ENCODE measurements around the gene C3.

C3 gene

DNA sequence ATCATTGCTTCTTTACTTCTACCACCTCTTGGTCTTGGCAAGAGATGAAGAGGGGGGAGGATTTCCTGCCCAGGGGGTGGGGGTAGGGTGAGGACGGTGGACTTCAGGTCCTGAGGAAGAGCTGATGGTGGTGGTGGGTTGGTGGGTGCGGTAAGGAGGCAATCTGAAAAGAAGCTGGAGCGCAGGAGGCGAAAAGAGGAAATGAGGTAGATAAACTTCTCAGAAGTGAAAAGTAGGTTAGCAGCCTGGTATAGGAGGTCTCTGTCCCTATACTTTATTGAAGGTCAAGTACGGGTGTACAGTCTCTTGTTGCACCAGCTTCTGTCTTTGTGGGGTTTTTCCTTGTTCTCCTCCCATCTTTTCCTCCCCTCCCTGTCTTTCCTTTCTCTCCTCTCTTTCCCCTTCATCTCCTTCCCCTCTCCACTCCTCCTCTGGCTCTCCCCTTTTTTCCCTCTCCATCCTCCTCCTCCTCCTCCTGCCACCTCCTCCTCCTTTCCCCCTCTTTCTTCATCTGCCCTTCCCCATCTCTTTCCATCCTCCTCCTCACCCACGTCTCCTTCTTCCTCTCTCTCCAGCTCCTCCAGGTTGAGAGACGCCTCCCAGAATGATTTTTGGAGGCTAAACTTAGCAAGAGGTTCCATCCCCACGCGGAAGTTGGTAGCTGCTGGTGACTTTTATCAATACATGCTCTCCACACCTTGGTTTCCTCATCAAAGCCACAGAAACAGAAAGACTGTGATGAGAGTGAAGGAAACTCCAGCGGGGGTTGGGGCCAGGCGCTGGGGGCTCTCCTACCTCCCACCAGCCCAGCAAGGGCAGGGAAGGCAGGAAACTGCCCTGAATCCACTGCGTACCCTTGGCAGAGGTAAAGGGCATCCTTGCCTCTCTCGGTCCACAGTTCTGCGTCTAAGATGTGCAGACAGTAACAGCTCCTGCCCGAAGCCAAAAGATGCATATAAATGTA, 65.8 kb downstream of the C3 start:
- Histone ChIP-seq H3K4me3 (ENCODE audit: low read length) (peak overlapping the region; percentile 57), H4K20me1 (ENCODE audit: insufficient read depth, low read length) (no peaks in the 10 kb centered on the region), H3K4me1 (ENCODE audit: low read length) (peaks cover 21% of the 10 kb centered on the region), H2AFZ (ENCODE audit: low read depth, low read length) (peak overlapping the region; percentile 96), H3K9ac (ENCODE audit: low read length) (peak overlapping the region; percentile 57), H3K27me3 (ENCODE audit: low read depth, low read length) (0 out of 2 replicates have a peak, but pooled peaks cover under 1% of the 10 kb centered on the region), H3K9me3 (ENCODE audit: insufficient read depth, low read length) (no peaks in the 10 kb centered on the region), H3K36me3 (replicated peaks; ENCODE audit: low read depth, low read length) (no peaks in the 10 kb centered on the region), H3K27ac (ENCODE audit: low read length) (peak overlapping the region; percentile 69), H3K79me2 (ENCODE audit: low read length) (no peaks in the 10 kb centered on the region), H3K4me2 (ENCODE audit: low read length) (peak overlapping the region; percentile 81)
- TF ChIP-seq EZH2phosphoT487 (IDR thresholded peaks at IDR 0.05; ENCODE audit: low read depth) (no peak), CTCF (IDR thresholded peaks at IDR 0.05; ENCODE audit: low read depth, low read length) (no peak)

- H3K27me3 ChIP-seq (ENCODE audit: low read depth, low read length) = peaks cover 13% of the 10 kb centered on the region; the same call in 1 of the 2 replicates
- H3K9ac ChIP-seq (ENCODE audit: low read length) = no peak overlapping the region
- H3K27ac ChIP-seq (ENCODE audit: low read length) = no peak overlapping the region
- no peak overlapping the region for H3K4me3 ChIP-seq (ENCODE audit: low read length)
- no peaks in the 10 kb centered on the region for H3K79me2 ChIP-seq (ENCODE audit: low read length)
- no peak overlapping the region for H3K4me2 ChIP-seq (ENCODE audit: low read length)
- peaks cover 18% of the 10 kb centered on the region for H3K4me1 ChIP-seq (ENCODE audit: low read length)
- H3K9me3 ChIP-seq (ENCODE audit: insufficient read depth, low read length) = no peaks in the 10 kb centered on the region
- no peaks in the 10 kb centered on the region for H3K36me3 ChIP-seq (replicated peaks; ENCODE audit: low read depth, low read length)
- no peak overlapping the region for H2AFZ ChIP-seq (ENCODE audit: low read depth, low read length)
- TF ChIP-seq CTCF (IDR thresholded peaks at IDR 0.05; ENCODE audit: low read depth, low read length) = no peak
- TF ChIP-seq EZH2phosphoT487 (IDR thresholded peaks at IDR 0.05; ENCODE audit: low read depth) = no peak
- H4K20me1 ChIP-seq (ENCODE audit: insufficient read depth, low read length) = no peaks in the 10 kb centered on the region
These were observed 67.7 kb downstream of the C3 start for GRCh38 chr19:6652805-6653094.

GRCh38 chr19:6651965-6652804, 68.3 kb downstream of the C3 start:
- no peak overlapping the region for H2AFZ ChIP-seq (ENCODE audit: low read depth, low read length)
- H3K27me3 ChIP-seq (ENCODE audit: low read depth, low read length) = peaks cover 19% of the 10 kb centered on the region
- TF ChIP-seq EZH2phosphoT487 (IDR thresholded peaks at IDR 0.05; ENCODE audit: low read depth) (no peak), CTCF (IDR thresholded peaks at IDR 0.05; ENCODE audit: low read depth, low read length) (no peak)
- no peaks in the 10 kb centered on the region for H3K9me3 ChIP-seq (ENCODE audit: insufficient read depth, low read length)
- no peaks in the 10 kb centered on the region for H3K36me3 ChIP-seq (replicated peaks; ENCODE audit: low read depth, low read length)
- H3K27ac ChIP-seq (ENCODE audit: low read length) = no peak overlapping the region
- H3K4me2 ChIP-seq (ENCODE audit: low read length) = no peak overlapping the region
- H3K79me2 ChIP-seq (ENCODE audit: low read length) = no peaks in the 10 kb centered on the region
- no peak overlapping the region for H3K9ac ChIP-seq (ENCODE audit: low read length)
- no peaks in the 10 kb centered on the region for H4K20me1 ChIP-seq (ENCODE audit: insufficient read depth, low read length)
- H3K4me3 ChIP-seq (ENCODE audit: low read length) = no peak overlapping the region
- H3K4me1 ChIP-seq (ENCODE audit: low read length) = peaks cover 18% of the 10 kb centered on the region

- Histone ChIP-seq H3K27ac (ENCODE audit: low read length) (no peak overlapping the region), H3K4me3 (ENCODE audit: low read length) (no peak overlapping the region), H3K36me3 (replicated peaks; ENCODE audit: low read depth, low read length) (no peaks in the 10 kb centered on the region), H3K4me1 (ENCODE audit: low read length) (peaks cover 6% of the 10 kb centered on the region), H3K4me2 (ENCODE audit: low read length) (no peak overlapping the region), H3K79me2 (ENCODE audit: low read length) (no peaks in the 10 kb centered on the region), H3K9ac (ENCODE audit: low read length) (no peak overlapping the region), H3K27me3 (ENCODE audit: low read depth, low read length) (peaks cover 36% of the 10 kb centered on the region), H3K9me3 (ENCODE audit: insufficient read depth, low read length) (no peaks in the 10 kb centered on the region), H4K20me1 (ENCODE audit: insufficient read depth, low read length) (no peaks in the 10 kb centered on the region), H2AFZ (ENCODE audit: low read depth, low read length) (no peak overlapping the region)
- TF ChIP-seq EZH2phosphoT487 (IDR thresholded peaks at IDR 0.05; ENCODE audit: low read depth) (no peak), CTCF (IDR thresholded peaks at IDR 0.05; ENCODE audit: low read depth, low read length) (no peak)
These were observed 71.3 kb downstream of the C3 start for GRCh38 chr19:6649185-6649584.
